ENCODE results near the gene ABCG1.

The ABCG1 gene

DNA sequence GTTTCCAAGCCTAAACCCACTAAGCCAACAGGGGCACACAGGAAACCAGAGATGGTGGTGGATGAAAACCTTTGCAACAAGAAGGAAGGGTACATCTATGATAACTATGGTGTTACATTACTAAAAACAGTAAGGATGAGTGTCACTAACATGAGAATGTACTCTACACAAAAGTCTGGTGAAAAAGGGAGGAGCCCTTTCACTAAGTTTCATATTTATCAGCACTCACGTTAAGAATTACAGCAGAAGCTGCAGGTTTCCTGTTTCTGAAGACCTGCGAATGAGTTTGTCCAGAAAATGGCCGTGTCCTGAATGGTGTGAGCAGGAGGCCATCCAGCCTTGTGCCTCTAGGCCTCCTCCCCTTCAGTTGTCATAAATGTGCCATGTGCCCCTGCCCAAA lies 17.8 kb downstream of the ABCG1 start:
- Histone ChIP-seq H3K4me2 (ENCODE audit: insufficient read depth, low read length, poor library complexity, severe bottlenecking) (no peak overlapping the region), H2BK5ac (ENCODE audit: low read length) (no peak overlapping the region), H3K14ac (ENCODE audit: low read length) (no peak overlapping the region), H2BK12ac (ENCODE audit: low read length) (no peak overlapping the region), H2BK15ac (ENCODE audit: low read length) (no peak overlapping the region), H3K18ac (ENCODE audit: low read length) (no peak overlapping the region), H2BK120ac (ENCODE audit: low read depth, low read length) (no peak overlapping the region), H2AFZ (ENCODE audit: low read length) (no peak overlapping the region), H3K27me3 (ENCODE audit: control insufficient read depth in 3 of 3, insufficient read depth in 3 of 3, low read depth in 1 of 3, low read length in 3 of 3) (peaks cover 0 to 54% (median 0%) of the 10 kb centered on the region in 3 experiments), H3K9me3 (replicated peaks in 1 of 2; ENCODE audit: control insufficient read depth in 2 of 2, insufficient read depth in 1 of 2, low read depth in 1 of 2, low read length in 2 of 2) (no peaks in the 10 kb centered on the region), H3K4me3 (ENCODE audit: low read length in 2 of 2) (no peak overlapping the region), H4K8ac (ENCODE audit: low read depth, low read length) (no peak overlapping the region), H3K36me3 (replicated peaks in 1 of 2; ENCODE audit: control insufficient read depth in 2 of 2, insufficient read depth in 2 of 2, low read length in 2 of 2) (no peaks in the 10 kb centered on the region), H3K79me1 (ENCODE audit: low read depth, low read length) (no peaks in the 10 kb centered on the region), H3K27ac (replicated peaks; ENCODE audit: low read length) (no peak overlapping the region), H2AK5ac (ENCODE audit: low read depth, low read length) (no peak overlapping the region), H3K9ac (ENCODE audit: low read depth, low read length, poor library complexity) (no peak overlapping the region), H3K4ac (ENCODE audit: low read length) (no peak overlapping the region), H3K4me1 (ENCODE audit: control insufficient read depth in 2 of 2, insufficient read depth in 1 of 2, low read depth in 1 of 2, low read length in 2 of 2) (peaks cover 5 to 14% of the 10 kb centered on the region in 2 donors), H3K23ac (ENCODE audit: low read depth, low read length, poor library complexity) (no peak overlapping the region), H4K91ac (ENCODE audit: low read depth, low read length, poor library complexity) (no peak overlapping the region)
- DNase-seq (ENCODE audit: low spot score): no peak
- WGBS, 2 donors (ENCODE audit: extremely low coverage in 2 of 2, insufficient read length in 2 of 2, insufficient replicate concordance in 1 of 2): no CpG with 5 or more reads among the region's 3 CpGs

- Histone ChIP-seq H3K4me1 (ENCODE audit: control insufficient read depth in 2 of 2, insufficient read depth in 1 of 2, low read depth in 1 of 2, low read length in 2 of 2) (peaks cover 5 to 14% of the 10 kb centered on the region in 2 donors), H3K18ac (ENCODE audit: low read length) (no peak overlapping the region), H2BK120ac (ENCODE audit: low read depth, low read length) (no peak overlapping the region), H3K9me3 (replicated peaks in 1 of 2; ENCODE audit: control insufficient read depth in 2 of 2, insufficient read depth in 1 of 2, low read depth in 1 of 2, low read length in 2 of 2) (no peaks in the 10 kb centered on the region), H3K27ac (replicated peaks; ENCODE audit: low read length) (no peak overlapping the region), H3K4ac (ENCODE audit: low read length) (no peak overlapping the region), H2AK5ac (ENCODE audit: low read depth, low read length) (no peak overlapping the region), H2BK15ac (ENCODE audit: low read length) (no peak overlapping the region), H3K27me3 (ENCODE audit: control insufficient read depth in 3 of 3, insufficient read depth in 3 of 3, low read depth in 1 of 3, low read length in 3 of 3) (peaks cover 0 to 50% (median 0%) of the 10 kb centered on the region in 3 experiments), H3K4me3 (ENCODE audit: low read length in 2 of 2) (no peak overlapping the region), H3K36me3 (replicated peaks in 1 of 2; ENCODE audit: control insufficient read depth in 2 of 2, insufficient read depth in 2 of 2, low read length in 2 of 2) (no peaks in the 10 kb centered on the region), H2AFZ (ENCODE audit: low read length) (no peak overlapping the region), H2BK12ac (ENCODE audit: low read length) (no peak overlapping the region), H3K4me2 (ENCODE audit: insufficient read depth, low read length, poor library complexity, severe bottlenecking) (no peak overlapping the region), H2BK5ac (ENCODE audit: low read length) (no peak overlapping the region), H4K8ac (ENCODE audit: low read depth, low read length) (no peak overlapping the region), H3K14ac (ENCODE audit: low read length) (no peak overlapping the region), H3K79me1 (ENCODE audit: low read depth, low read length) (no peaks in the 10 kb centered on the region), H3K9ac (ENCODE audit: low read depth, low read length, poor library complexity) (no peak overlapping the region), H4K91ac (ENCODE audit: low read depth, low read length, poor library complexity) (no peak overlapping the region), H3K23ac (ENCODE audit: low read depth, low read length, poor library complexity) (no peak overlapping the region)
- WGBS, 2 donors (ENCODE audit: extremely low coverage in 2 of 2, insufficient read length in 2 of 2, insufficient replicate concordance in 1 of 2): no CpG with 5 or more reads among the region's 5 CpGs
- no peak for DNase-seq (ENCODE audit: low spot score)
These were observed 18.2 kb downstream of the ABCG1 start for GRCh38 chr21:42237161-42237560.

DNA sequence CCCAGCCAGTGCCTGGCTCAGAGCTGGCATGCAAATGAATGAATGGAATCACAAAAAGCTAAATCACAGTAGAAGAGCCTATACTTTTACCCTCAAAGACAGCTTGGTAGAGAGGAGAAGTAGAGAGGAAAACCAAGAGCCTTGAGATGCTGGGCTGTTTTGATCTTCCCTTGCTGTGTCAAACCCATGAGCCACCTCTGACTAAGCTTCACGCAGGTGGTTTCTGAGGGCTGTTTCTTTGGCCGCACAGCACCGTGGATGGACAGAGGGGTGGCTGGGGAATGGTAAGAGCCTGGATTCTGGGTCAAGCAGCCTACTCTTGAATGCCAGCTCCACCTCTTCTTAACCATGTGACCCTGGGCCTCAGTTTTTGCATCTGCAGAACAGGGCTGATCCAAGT lies 18.6 kb downstream of the ABCG1 start:
- H3K4me2 ChIP-seq (ENCODE audit: insufficient read depth, low read length, poor library complexity, severe bottlenecking): no peak overlapping the region
- no peak overlapping the region for H3K27ac ChIP-seq (replicated peaks; ENCODE audit: low read length)
- H2BK120ac ChIP-seq (ENCODE audit: low read depth, low read length): no peak overlapping the region
- no peak overlapping the region for H3K14ac ChIP-seq (ENCODE audit: low read length)
- DNase-seq (ENCODE audit: low spot score): no peak
- H4K8ac ChIP-seq (ENCODE audit: low read depth, low read length): no peak overlapping the region
- H2AK5ac ChIP-seq (ENCODE audit: low read depth, low read length): no peak overlapping the region
- H2BK5ac ChIP-seq (ENCODE audit: low read length): no peak overlapping the region
- peaks cover 0 to 46% (median 0%) of the 10 kb centered on the region in 3 experiments for H3K27me3 ChIP-seq (ENCODE audit: control insufficient read depth in 3 of 3, insufficient read depth in 3 of 3, low read depth in 1 of 3, low read length in 3 of 3)
- H2AFZ ChIP-seq (ENCODE audit: low read length): no peak overlapping the region
- H3K4me3 ChIP-seq (ENCODE audit: low read length in 2 of 2): no peak overlapping the region
- no peak overlapping the region for H3K9ac ChIP-seq (ENCODE audit: low read depth, low read length, poor library complexity)
- H3K18ac ChIP-seq (ENCODE audit: low read length): no peak overlapping the region
- H3K4me1 ChIP-seq (ENCODE audit: control insufficient read depth in 2 of 2, insufficient read depth in 1 of 2, low read depth in 1 of 2, low read length in 2 of 2): peaks cover 5 to 14% of the 10 kb centered on the region in 2 donors
- H3K23ac ChIP-seq (ENCODE audit: low read depth, low read length, poor library complexity): no peak overlapping the region
- H3K36me3 ChIP-seq (replicated peaks in 1 of 2; ENCODE audit: control insufficient read depth in 2 of 2, insufficient read depth in 2 of 2, low read length in 2 of 2): no peaks in the 10 kb centered on the region
- peaks cover 0 to 1% of the 10 kb centered on the region in 2 donors for H3K9me3 ChIP-seq (replicated peaks in 1 of 2; ENCODE audit: control insufficient read depth in 2 of 2, insufficient read depth in 1 of 2, low read depth in 1 of 2, low read length in 2 of 2)
- no CpG with 5 or more reads among the region's 3 CpGs for whole genome bisulfite sequencing, 2 donors (ENCODE audit: extremely low coverage in 2 of 2, insufficient read length in 2 of 2, insufficient replicate concordance in 1 of 2)
- no peak overlapping the region for H3K4ac ChIP-seq (ENCODE audit: low read length)
- H2BK15ac ChIP-seq (ENCODE audit: low read length): no peak overlapping the region
- H2BK12ac ChIP-seq (ENCODE audit: low read length): no peak overlapping the region
- no peak overlapping the region for H4K91ac ChIP-seq (ENCODE audit: low read depth, low read length, poor library complexity)
- H3K79me1 ChIP-seq (ENCODE audit: low read depth, low read length): no peaks in the 10 kb centered on the region

DNA sequence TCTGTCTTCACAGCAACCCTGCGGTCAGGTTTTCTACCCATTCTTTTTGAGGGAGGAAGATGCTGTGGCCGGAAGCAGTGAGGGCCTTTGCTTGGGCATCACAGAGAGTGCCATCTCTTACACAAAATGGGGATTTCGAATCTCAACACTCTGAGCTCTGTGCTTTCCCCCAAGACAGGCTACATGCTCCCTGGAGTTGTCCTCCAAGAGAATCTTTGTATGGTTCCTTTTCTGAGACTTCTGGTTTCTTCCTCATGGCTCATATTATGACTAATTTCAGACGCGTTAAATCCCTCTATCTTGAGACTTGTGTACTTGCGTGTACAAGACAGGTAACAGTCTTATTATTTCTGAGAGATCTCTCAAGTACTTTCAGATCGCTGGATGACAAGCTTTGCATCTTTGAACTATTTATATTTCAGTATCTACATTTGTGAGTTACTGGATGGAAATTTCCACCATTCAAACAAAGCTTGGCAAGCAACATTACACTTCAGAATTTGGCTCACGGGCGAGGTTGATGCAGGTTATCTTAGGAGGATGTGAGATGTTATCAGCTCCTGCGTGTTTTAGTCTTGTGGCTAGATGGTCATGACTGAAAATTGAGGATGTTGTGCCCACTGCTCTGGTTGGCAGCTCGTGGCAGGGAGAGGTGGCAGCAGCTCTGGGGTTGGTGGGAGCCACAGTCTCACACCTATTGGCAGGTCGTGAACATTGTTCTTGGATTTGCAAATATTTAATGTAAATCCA lies 19.4 kb downstream of the ABCG1 start:
- Histone ChIP-seq H2BK15ac (ENCODE audit: low read length) (no peak overlapping the region), H3K4me3 (ENCODE audit: low read length in 2 of 2) (no peak overlapping the region), H3K4ac (ENCODE audit: low read length) (no peak overlapping the region), H4K8ac (ENCODE audit: low read depth, low read length) (no peak overlapping the region), H4K91ac (ENCODE audit: low read depth, low read length, poor library complexity) (no peak overlapping the region), H2BK120ac (ENCODE audit: low read depth, low read length) (no peak overlapping the region), H3K36me3 (replicated peaks in 1 of 2; ENCODE audit: control insufficient read depth in 2 of 2, insufficient read depth in 2 of 2, low read length in 2 of 2) (no peaks in the 10 kb centered on the region), H2BK5ac (ENCODE audit: low read length) (no peak overlapping the region), H2BK12ac (ENCODE audit: low read length) (no peak overlapping the region), H3K4me1 (ENCODE audit: control insufficient read depth in 2 of 2, insufficient read depth in 1 of 2, low read depth in 1 of 2, low read length in 2 of 2) (peaks cover 5 to 14% of the 10 kb centered on the region in 2 donors), H3K4me2 (ENCODE audit: insufficient read depth, low read length, poor library complexity, severe bottlenecking) (no peak overlapping the region), H3K27me3 (ENCODE audit: control insufficient read depth in 3 of 3, insufficient read depth in 3 of 3, low read depth in 1 of 3, low read length in 3 of 3) (peaks cover 0 to 38% (median 0%) of the 10 kb centered on the region in 3 experiments), H2AK5ac (ENCODE audit: low read depth, low read length) (no peak overlapping the region), H2AFZ (ENCODE audit: low read length) (no peak overlapping the region), H3K79me1 (ENCODE audit: low read depth, low read length) (no peaks in the 10 kb centered on the region), H3K14ac (ENCODE audit: low read length) (no peak overlapping the region), H3K23ac (ENCODE audit: low read depth, low read length, poor library complexity) (no peak overlapping the region), H3K27ac (replicated peaks; ENCODE audit: low read length) (no peak overlapping the region), H3K9ac (ENCODE audit: low read depth, low read length, poor library complexity) (no peak overlapping the region), H3K18ac (ENCODE audit: low read length) (no peak overlapping the region), H3K9me3 (replicated peaks in 1 of 2; ENCODE audit: control insufficient read depth in 2 of 2, insufficient read depth in 1 of 2, low read depth in 1 of 2, low read length in 2 of 2) (peaks cover 0 to 1% of the 10 kb centered on the region in 2 donors)
- DNase-seq (ENCODE audit: low spot score): no peak
- no CpG with 5 or more reads among the region's 12 CpGs for WGBS, 2 donors (ENCODE audit: extremely low coverage in 2 of 2, insufficient read length in 2 of 2, insufficient replicate concordance in 1 of 2)

Data from neuronal stem cell (in vitro differentiated cells).